ENCODE results near the gene ARF6.
"Not testable (repeated sequence)": the region's sequence is repeated elsewhere in the genome, so short reads cannot be mapped to it uniquely, and the experiment has no call there.

The ARF6 gene

GRCh38 chr14:49879646-49880204 lies 13.2 kb upstream of the ARF6 start:
- DNase-seq = peak; percentile 65

DNA sequence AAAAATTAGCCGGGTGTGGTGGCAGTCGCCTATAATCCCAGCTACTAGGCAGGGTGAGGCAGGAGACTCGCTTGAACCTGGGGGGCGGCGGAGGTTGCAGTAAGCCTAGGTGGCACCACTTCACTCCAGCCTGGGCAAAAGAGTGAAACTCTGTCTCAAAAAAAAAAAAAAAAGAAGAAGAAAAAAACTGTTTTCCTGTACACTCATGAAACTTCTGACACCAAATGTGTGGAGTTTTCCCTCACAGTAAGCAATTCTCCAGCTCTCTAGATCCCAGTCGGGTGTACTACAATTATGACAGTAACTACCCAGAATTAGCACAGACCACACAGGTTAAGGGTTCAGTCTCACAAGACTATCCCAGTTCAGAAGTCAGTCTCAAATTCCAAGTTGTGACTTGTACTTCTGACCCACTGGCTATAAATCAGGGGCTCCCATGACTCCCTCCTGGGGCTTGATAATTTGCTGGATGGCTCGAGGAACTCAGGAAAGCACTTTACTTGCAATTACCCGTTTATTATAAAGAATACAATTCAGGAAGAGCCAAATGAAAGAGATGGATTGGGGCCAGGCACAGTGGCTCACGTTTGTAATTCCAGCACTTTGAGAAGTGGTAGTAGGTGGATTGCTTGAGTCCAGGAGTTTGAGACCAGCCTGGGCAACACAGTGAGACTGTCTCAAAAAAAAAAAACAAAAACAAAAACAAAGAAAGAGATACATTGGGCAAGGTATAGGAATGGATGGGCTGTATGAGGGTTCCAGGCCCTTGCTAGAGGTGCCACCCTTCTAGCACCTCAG lies 12.4 kb upstream of the ARF6 start:
- peak; percentile 48 for DNase-seq

- DNase-seq = no peak
Observed at GRCh38 chr14:49881350-49882001, 11.4 kb upstream of the ARF6 start.

- no peak for DNase-seq
Observed at GRCh38 chr14:49882826-49883694, 9.8 kb upstream of the ARF6 start.

DNA sequence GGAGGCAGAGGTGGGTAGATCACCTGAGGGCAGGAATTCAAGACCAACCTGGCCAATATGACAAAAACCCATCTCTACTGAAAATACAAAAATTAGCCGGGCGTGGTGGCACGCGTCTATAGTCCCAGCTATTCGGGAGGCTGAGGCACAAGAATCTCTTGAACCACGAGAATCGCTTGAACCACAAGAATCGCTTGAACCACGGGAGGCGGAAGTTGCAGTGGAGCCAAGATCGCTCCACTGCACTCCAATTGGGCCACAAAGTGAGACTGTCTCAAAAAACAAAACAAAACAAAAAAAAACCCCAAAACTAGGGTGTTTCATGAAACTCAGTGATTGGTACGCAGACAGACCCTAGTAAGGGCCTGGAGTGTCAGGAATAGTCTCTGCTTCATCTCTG lies 6.4 kb upstream of the ARF6 start:
- peak; percentile 16 for DNase-seq

- DNase-seq = no peak
Observed at GRCh38 chr14:49888293-49888692, 4.6 kb upstream of the ARF6 start.

DNA sequence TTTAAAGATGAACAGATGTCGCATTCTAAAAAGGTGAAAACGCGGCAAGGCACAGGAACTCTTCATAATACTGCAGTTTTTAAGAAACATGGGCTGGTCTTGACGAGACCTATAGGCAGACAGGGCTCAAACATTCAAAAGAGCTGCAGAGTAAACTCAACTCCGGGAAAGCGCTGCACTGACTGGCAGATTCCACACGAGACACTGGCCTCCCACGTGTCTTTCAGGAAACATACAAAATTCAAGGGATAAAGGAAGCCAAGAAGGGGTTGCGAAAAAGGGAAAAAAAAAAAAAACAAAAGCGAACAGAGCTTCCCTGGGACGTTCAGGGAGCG lies 614 bp upstream of the ARF6 start:
- DNase-seq = peak; percentile 57

- DNase-seq = peak; percentile 73
Observed at GRCh38 chr14:49893309-49894213, 679 bp downstream of the ARF6 start.

- DNase-seq = peak; percentile 13
Observed at GRCh38 chr14:49894214-49895107, 1.6 kb downstream of the ARF6 start.

- no peak for DNase-seq
Observed at GRCh38 chr14:49895480-49895879, 2.6 kb downstream of the ARF6 start.

GRCh38 chr14:49896272-49896671 lies 3.4 kb downstream of the ARF6 start:
- DNase-seq = not testable (repeated sequence)

- no peak for DNase-seq
Observed at GRCh38 chr14:49896966-49897365, 4.1 kb downstream of the ARF6 start.

- DNase-seq = no peak
Observed at GRCh38 chr14:49897414-49897813, 4.5 kb downstream of the ARF6 start.

GRCh38 chr14:49897965-49898364 lies 5.1 kb downstream of the ARF6 start:
- DNase-seq = no peak

DNA sequence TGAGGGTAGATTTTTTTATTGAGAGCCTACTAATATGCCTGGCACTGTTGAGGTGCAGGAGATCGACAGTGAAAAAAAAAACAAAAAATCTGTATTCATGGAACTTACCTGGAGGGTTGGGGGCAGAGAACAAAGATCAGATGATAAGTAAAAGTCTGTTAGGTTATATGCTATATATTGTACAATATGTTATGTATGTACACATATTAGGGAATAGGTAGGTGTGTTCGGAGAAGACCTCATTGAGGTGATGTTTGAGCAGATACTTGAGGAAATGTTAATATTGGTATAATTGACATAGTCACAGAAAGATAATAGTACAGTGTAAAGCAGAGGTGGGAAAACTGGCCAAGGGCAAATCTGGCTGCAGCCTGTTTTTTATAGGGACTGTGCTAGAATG lies 5.6 kb downstream of the ARF6 start:
- DNase-seq = no peak

DNA sequence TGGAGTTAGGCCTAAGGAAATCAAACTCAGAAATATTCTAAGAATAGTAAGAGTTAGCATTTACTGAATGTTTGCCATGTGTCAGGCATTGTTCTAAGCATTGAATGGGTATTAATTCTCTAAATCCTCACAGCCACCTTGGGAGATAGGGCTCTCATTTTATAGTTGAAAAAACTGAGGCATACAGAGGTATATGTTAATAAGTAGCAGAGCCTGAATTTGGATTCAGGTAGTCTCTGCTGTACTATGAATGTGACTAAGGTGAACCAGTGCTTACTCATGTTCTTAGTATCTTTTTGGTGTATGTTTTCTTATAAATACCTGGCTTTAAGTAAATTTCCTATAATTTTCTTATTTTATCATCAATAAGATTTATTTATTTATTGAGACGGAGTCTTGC lies 8.1 kb downstream of the ARF6 start:
- no peak for DNase-seq

DNA sequence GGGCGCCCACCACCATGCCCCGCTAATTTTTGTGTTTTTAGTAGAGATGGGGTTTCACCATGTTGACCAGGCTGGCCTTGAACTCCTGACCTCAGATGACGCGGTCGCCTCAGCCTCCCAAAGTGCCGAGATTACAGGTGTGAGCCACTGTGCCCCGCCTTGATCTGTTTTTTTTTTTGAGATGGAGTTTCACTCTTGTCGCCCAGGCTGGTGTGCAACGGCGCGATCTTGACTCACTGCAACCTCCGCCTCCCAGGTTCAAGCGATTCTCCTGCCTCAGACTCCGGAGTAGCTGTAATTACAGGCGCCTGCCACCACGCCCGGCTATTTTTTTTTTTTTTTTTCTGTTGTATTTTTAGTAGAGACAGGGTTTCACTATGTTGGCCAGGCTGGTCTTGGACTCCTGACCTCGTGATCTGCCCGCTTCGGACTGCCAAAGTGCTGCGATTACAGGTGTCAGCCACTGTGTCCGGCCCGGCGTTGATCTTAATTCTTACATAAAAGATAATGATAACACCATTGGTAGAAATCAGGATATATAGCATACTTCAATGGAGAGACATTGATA lies 9.9 kb downstream of the ARF6 start:
- not testable (repeated sequence) for DNase-seq

GRCh38 chr14:49904270-49904669 lies 11.4 kb downstream of the ARF6 start:
- no peak for DNase-seq

GRCh38 chr14:49905989-49906388 lies 13.1 kb downstream of the ARF6 start:
- no peak for DNase-seq

DNA sequence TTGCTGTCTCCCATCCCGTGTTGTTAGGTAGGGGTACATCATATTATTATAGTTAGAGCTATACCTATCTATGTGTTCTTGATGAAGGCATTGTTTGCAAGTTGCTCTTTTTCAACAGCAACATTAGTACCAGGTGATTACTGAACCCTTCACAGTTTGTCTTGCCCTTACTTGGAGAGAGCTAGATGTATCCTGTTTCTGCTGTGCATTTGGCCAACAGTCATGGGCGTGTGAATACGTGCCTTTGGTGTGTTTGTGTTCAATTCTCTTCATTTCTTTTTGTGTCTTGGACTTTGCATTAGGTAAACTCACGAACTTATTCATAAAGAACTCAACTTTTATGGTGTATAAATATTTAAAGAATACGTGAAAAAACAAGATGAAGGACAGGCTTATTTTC lies 14.3 kb downstream of the ARF6 start:
- no peak for DNase-seq

DNA sequence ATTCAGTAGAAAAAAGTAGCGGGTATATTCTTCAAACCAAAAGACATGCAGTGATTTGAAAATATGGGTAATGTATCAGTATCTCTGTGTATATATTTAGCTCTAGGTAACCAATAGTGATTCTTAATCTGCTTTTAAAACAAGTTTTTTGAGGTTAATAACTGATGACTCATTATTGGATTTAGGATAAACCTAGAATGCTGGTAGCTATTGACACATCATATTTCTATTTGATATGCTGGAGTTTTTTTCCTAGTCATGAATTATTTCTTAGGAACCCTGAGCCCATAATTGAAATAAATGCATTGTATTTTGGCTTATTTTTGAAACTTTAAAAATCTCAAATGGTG lies 15.5 kb downstream of the ARF6 start:
- DNase-seq = no peak

Data from CD4-positive, alpha-beta T cell treated with Interleukin-6 for 4 hours (primary cell).